ENCODE data around the gene ZNRF2.

The ZNRF2 gene

GRCh38 chr7:30329716-30330115 is 45.3 kb downstream of the ZNRF2 start:
- TF ChIP-seq, protein P1, sequence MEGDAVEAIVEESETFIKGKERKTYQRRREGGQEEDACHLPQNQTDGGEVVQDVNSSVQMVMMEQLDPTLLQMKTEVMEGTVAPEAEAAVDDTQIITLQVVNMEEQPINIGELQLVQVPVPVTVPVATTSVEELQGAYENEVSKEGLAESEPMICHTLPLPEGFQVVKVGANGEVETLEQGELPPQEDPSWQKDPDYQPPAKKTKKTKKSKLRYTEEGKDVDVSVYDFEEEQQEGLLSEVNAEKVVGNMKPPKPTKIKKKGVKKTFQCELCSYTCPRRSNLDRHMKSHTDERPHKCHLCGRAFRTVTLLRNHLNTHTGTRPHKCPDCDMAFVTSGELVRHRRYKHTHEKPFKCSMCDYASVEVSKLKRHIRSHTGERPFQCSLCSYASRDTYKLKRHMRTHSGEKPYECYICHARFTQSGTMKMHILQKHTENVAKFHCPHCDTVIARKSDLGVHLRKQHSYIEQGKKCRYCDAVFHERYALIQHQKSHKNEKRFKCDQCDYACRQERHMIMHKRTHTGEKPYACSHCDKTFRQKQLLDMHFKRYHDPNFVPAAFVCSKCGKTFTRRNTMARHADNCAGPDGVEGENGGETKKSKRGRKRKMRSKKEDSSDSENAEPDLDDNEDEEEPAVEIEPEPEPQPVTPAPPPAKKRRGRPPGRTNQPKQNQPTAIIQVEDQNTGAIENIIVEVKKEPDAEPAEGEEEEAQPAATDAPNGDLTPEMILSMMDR (IDR thresholded peaks at IDR 0.05; ENCODE audit: low read depth, low read length, missing control alignments), result no peak
- no peak for DNase-seq (ENCODE audit: low read depth)
- H3K4me3 ChIP-seq (ENCODE audit: low read depth, low read length), result no peak overlapping the region

- peak; percentile 70 for DNase-seq (ENCODE audit: low read depth)
- TF ChIP-seq, protein P1 (IDR thresholded peaks at IDR 0.05; ENCODE audit: low read depth, low read length, missing control alignments), result no peak
- no peak overlapping the region for H3K4me3 ChIP-seq (ENCODE audit: low read depth, low read length)
Measured at GRCh38 chr7:30330134-30331111, 46.0 kb downstream of the ZNRF2 start.

- no peak for DNase-seq (ENCODE audit: low read depth)
- TF ChIP-seq, protein P1 (IDR thresholded peaks at IDR 0.05; ENCODE audit: low read depth, low read length, missing control alignments), result no peak
- no peak overlapping the region for H3K4me3 ChIP-seq (ENCODE audit: low read depth, low read length)
Measured at GRCh38 chr7:30331338-30331737, 46.9 kb downstream of the ZNRF2 start.

DNA sequence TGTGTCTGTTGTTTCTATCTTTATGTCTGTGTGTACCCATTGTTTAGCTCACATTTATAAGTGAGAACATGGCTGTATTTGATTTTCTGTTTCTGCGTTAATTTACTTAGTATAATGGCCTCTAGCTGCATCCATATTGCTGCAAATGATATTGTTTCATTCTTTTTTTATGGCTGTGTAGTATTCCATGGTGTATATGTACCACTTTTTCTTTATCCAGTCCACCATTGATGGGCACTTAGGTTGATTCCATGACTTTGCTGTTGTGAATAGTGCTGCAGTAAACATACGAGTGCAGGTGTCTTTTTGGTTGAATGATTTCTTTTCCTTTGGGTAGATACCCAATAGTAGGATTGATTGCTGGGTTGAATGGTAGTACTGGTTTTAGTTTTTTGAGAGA is 48.2 kb downstream of the ZNRF2 start:
- TF ChIP-seq, protein P1 (IDR thresholded peaks at IDR 0.05; ENCODE audit: low read depth, low read length, missing control alignments), result no peak
- DNase-seq (ENCODE audit: low read depth), result no peak
- no peak overlapping the region for H3K4me3 ChIP-seq (ENCODE audit: low read depth, low read length)

DNA sequence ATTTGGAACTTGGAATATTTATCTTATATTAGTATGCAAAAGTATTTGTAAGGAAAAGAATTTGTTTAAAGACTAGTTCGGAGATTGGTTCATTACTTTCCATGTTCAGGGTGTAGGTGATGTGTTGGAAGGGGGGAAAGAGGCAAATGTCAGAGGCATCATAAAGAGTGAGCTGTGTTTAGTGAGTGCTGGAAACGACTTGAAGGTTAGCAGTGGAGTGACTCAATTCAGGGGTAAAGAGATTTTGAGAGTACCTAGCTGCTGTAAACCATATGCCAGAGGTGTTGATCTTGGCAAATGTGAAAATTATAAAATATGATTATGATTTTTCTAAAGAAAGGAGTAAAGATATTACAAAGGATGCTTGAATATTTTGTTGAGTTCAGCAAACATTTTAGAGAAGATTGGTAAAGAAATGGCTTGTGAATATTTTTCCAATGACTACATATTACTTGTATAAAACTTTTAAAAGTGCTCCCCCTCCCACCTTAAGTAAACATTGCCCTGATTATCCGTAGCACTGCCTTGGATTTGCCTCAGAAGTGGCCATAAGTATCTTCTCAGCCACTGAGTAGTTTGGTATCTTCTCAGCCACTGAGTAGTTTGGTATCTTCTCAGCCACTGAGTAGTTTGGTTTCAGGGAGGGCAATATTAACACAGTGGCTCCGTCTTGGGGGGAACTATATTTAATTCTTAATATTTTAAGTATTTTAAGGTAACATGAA is 51.5 kb downstream of the ZNRF2 start:
- H3K4me3 ChIP-seq (ENCODE audit: low read depth, low read length), result no peak overlapping the region
- DNase-seq (ENCODE audit: low read depth), result no peak
- TF ChIP-seq, protein P1 (IDR thresholded peaks at IDR 0.05; ENCODE audit: low read depth, low read length, missing control alignments), result no peak

DNA sequence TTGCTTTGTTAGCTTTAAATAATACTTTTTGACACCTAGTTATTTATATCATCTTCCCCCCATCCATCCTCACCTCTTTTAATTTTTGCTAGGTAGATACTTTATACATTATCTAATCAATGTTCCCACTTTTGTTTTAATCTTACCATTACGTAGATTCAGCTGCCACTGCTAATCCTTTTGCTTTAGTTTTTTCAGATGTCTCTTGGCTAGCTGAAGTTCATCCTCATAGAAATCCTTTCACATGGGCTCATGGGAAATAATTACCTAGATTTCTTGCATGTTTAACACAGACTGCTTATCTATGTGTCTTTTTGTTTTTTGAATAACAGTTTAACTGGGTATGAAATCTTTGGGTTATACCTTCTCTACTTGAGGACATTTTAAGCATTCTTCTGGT is 60.1 kb downstream of the ZNRF2 start:
- no peak overlapping the region for H3K4me3 ChIP-seq (ENCODE audit: low read depth, low read length)
- DNase-seq (ENCODE audit: low read depth), result no peak
- TF ChIP-seq, protein P1 (IDR thresholded peaks at IDR 0.05; ENCODE audit: low read depth, low read length, missing control alignments), result no peak

Measured in GM12864 (cell line).